SK-N-MC (cell line): ENCODE measurements around the gene LTBP1.

Experiments used
- EZH2 ChIP-seq: fragments of 200-600 bp; sonication (generic); IDR thresholded peaks from one replicate; pipeline ENCODE4 v1.6.1; 2017; ENCODE audit warnings: antibody characterized with exemption
- FOXP2 ChIP-seq: optimal IDR thresholded peaks from 2 replicates; pipeline ENCODE3; 2011; ENCODE audit warnings: mild to moderate bottlenecking, moderate library complexity; ENCODE audit not compliant: insufficient read depth; ENCODE audit errors: extremely low read length, control extremely low read depth
- POLR2AphosphoS5 ChIP-seq: IDR thresholded peaks from 2 replicates; pipeline ENCODE4 v1.6.1; 2012; ENCODE audit warnings: mild to moderate bottlenecking, low read depth, low read length, borderline replicate concordance

GRCh38 chr2:33371304-33372090, 424.7 kb downstream of the LTBP1 start:
- TF ChIP-seq POLR2AphosphoS5 (no peak), EZH2 (no peak), FOXP2 (no peak)
